HepG2 (cell line): ENCODE results near the gene VARS2. TPM values are rescaled to one million over a fixed set of nuclear protein-coding genes. Genes with fewer than 3 reads are reported as not detected.

ENCODE experiments used
- BATF2 ChIP-seq: sonication (generic); formaldehyde crosslinking; IDR thresholded peaks from 2 replicates; pipeline ENCODE4 v1.8.0; 2022; ENCODE audit warnings: mild to moderate bottlenecking, missing genetic modification reagents, moderate library complexity
- BCL6 ChIP-seq: IDR thresholded peaks from 2 replicates; pipeline ENCODE4 v1.6.1; 2016; ENCODE audit warnings: missing genetic modification reagents, missing compliant biosample characterization
- CHD4 ChIP-seq: fragments of 200-600 bp; sonication (generic); IDR thresholded peaks from 2 replicates; pipeline ENCODE4 v1.7.0; 2017; ENCODE audit warnings: mild to moderate bottlenecking, low read length, borderline replicate concordance
- GABPB1 ChIP-seq: IDR thresholded peaks from 2 replicates; pipeline ENCODE4 v1.6.1; 2016; ENCODE audit warnings: mild to moderate bottlenecking, missing genetic modification reagents, moderate library complexity, missing compliant biosample characterization
- HCFC1 ChIP-seq: fragments of 150-350 bp; IDR thresholded peaks from 2 replicates; pipeline ENCODE4 v1.6.1; 2014; ENCODE audit warnings: low read depth, low read length
- HOXA7 ChIP-seq: sonication (generic); formaldehyde crosslinking; IDR thresholded peaks from 2 replicates; pipeline ENCODE4 v1.8.1; 2022; ENCODE audit warnings: mild to moderate bottlenecking, missing genetic modification reagents, moderate library complexity
- KLF6 ChIP-seq: IDR thresholded peaks from 2 replicates; pipeline ENCODE4 v1.8.0; 2016; ENCODE audit warnings: missing biosample characterization, missing genetic modification reagents
- NFIB ChIP-seq: sonication (generic); formaldehyde crosslinking; IDR thresholded peaks from 2 replicates; pipeline ENCODE4 v1.9.0; 2021; ENCODE audit warnings: missing genetic modification reagents, mild to moderate bottlenecking, borderline replicate concordance
- SMARCC2 ChIP-seq: fragments of 450-650 bp; IDR thresholded peaks from 2 replicates; pipeline ENCODE4 v1.6.1; 2017; ENCODE audit warnings: antibody characterized with exemption, mild to moderate bottlenecking
- SPEN ChIP-seq: sonication (generic); formaldehyde crosslinking; IDR thresholded peaks from 2 replicates; pipeline ENCODE4 v1.5.1; 2020; ENCODE audit warnings: low read depth, mild to moderate bottlenecking, missing genetic modification reagents
- ZFP91 ChIP-seq: sonication (generic); formaldehyde crosslinking; IDR thresholded peaks from 2 replicates; pipeline ENCODE4 v1.9.0; 2022; ENCODE audit warnings: missing genetic modification reagents, mild to moderate bottlenecking, borderline replicate concordance
- ZNF225 ChIP-seq: sonication (generic); formaldehyde crosslinking; IDR thresholded peaks from 2 replicates; pipeline ENCODE4 v1.4.0; 2020; ENCODE audit warnings: mild to moderate bottlenecking, missing genetic modification reagents
- ZNF296 ChIP-seq: sonication (generic); formaldehyde crosslinking; conservative IDR thresholded peaks from 2 replicates; pipeline ENCODE4 v1.5.0; 2020; ENCODE audit warnings: mild to moderate bottlenecking, missing genetic modification reagents
- ZNF460 ChIP-seq: sonication (generic); formaldehyde crosslinking; IDR thresholded peaks from 2 replicates; pipeline ENCODE4 v1.5.1; 2020; ENCODE audit warnings: missing genetic modification reagents, mild to moderate bottlenecking, borderline replicate concordance
- ZNF691 ChIP-seq: sonication (generic); formaldehyde crosslinking; IDR thresholded peaks from 2 replicates; pipeline ENCODE4 v1.4.0; 2020; ENCODE audit warnings: missing genetic modification reagents, low read depth, mild to moderate bottlenecking, borderline replicate concordance
- polyA plus RNA-seq, 8 experiments: library from polyadenylated mRNA; depleted of rRNA in 3 of 8; stranded (reverse) in 7 of 8; unstranded in 1 of 8; fragments of >200 nt; fragmentation: Illumina TruSeq in 4 of 8; extraction: Trizol in 4 of 8; gene quantifications; 2 replicates each; pipeline versions ENCODE4 v1.2.1 to v1.2.3, GENCODE V29; 2011 to 2016; ENCODE audit warnings: low read depth in 4 of 8, missing spikeins in 1 of 8, mixed read lengths in 1 of 8; ENCODE audit not compliant: insufficient read depth in 1 of 8
- total RNA-seq, 5 experiments: library from RNA; depleted of rRNA; stranded (reverse); fragments of >200 nt; fragmentation: Illumina TruSeq; extraction: Trizol; gene quantifications; 2 replicates each; pipeline ENCODE4 v1.2.3, GENCODE V29; 2016; ENCODE audit warnings: low read depth in 1 of 5
- TF ChIP-seq, protein P1 (sequence below): sonication (generic); formaldehyde crosslinking; IDR thresholded peaks from 2 replicates; pipeline ENCODE4 v1.5.1; 2020; ENCODE audit warnings: mild to moderate bottlenecking, missing genetic modification reagents
- TF ChIP-seq, protein P2 (sequence below): IDR thresholded peaks from 2 replicates; pipeline ENCODE4 v1.4.0; 2020; ENCODE audit warnings: mild to moderate bottlenecking, missing genetic modification reagents

The VARS2 gene
- total and polyA plus RNA-seq, 2 of the 13 experiments (the other 11 are each of a cell fraction or from before 2014, with no cell fraction given): 61.8 to 71.8 TPM

GRCh38 chr6:30907758-30908591 lies 6.1 kb upstream of the VARS2 start, which contains the start of gene GTF2H4 (continued):
- TF ChIP-seq ZNF296 (CRISPR knock-in tag) (no peak), ZFP91 (CRISPR knock-in tag) (peak; percentile 92; the same call in 1 of the 2 replicates), CHD4 (peak; percentile 97), ZNF460 (CRISPR knock-in tag) (peak; percentile 73; the same call in 1 of the 2 replicates), KLF6 (CRISPR knock-in tag) (peak; percentile 82), HCFC1 (peak; percentile 97), SMARCC2 (no peak), ZNF691 (peak; percentile 90; the same call in 1 of the 2 replicates), HOXA7 (CRISPR knock-in tag) (no peak), BATF2 (CRISPR knock-in tag) (no peak), ZNF225 (CRISPR knock-in tag) (peak; percentile 74; the same call in 1 of the 2 replicates), GABPB1 (CRISPR knock-in tag) (peak; percentile 97), NFIB (peak; percentile 28; the same call in 1 of the 2 replicates), BCL6 (CRISPR knock-in tag) (peak; percentile 79), SPEN (CRISPR knock-in tag) (peak; percentile 99)
- TF ChIP-seq, protein P1, sequence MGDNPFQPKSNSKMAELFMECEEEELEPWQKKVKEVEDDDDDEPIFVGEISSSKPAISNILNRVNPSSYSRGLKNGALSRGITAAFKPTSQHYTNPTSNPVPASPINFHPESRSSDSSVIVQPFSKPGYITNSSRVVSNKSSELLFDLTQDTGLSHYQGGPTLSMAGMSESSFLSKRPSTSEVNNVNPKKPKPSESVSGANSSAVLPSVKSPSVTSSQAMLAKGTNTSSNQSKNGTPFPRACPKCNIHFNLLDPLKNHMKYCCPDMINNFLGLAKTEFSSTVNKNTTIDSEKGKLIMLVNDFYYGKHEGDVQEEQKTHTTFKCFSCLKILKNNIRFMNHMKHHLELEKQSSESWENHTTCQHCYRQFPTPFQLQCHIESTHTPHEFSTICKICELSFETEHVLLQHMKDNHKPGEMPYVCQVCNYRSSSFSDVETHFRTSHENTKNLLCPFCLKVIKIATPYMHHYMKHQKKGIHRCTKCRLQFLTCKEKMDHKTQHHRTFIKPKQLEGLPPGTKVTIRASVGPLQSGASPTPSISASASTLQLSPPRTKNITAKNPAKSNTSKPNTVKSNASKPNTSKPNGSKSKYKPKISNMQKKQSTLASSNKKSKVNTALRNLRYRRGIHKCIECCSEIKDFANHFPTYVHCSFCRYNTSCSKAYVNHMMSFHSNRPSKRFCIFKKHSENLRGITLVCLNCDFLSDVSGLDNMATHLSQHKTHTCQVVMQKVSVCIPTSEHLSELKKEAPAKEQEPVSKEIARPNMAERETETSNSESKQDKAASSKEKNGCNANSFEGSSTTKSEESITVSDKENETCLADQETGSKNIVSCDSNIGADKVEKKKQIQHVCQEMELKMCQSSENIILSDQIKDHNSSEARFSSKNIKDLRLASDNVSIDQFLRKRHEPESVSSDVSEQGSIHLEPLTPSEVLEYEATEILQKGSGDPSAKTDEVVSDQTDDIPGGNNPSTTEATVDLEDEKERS (CRISPR knock-in tag): peak; percentile 97
- TF ChIP-seq, protein P2, sequence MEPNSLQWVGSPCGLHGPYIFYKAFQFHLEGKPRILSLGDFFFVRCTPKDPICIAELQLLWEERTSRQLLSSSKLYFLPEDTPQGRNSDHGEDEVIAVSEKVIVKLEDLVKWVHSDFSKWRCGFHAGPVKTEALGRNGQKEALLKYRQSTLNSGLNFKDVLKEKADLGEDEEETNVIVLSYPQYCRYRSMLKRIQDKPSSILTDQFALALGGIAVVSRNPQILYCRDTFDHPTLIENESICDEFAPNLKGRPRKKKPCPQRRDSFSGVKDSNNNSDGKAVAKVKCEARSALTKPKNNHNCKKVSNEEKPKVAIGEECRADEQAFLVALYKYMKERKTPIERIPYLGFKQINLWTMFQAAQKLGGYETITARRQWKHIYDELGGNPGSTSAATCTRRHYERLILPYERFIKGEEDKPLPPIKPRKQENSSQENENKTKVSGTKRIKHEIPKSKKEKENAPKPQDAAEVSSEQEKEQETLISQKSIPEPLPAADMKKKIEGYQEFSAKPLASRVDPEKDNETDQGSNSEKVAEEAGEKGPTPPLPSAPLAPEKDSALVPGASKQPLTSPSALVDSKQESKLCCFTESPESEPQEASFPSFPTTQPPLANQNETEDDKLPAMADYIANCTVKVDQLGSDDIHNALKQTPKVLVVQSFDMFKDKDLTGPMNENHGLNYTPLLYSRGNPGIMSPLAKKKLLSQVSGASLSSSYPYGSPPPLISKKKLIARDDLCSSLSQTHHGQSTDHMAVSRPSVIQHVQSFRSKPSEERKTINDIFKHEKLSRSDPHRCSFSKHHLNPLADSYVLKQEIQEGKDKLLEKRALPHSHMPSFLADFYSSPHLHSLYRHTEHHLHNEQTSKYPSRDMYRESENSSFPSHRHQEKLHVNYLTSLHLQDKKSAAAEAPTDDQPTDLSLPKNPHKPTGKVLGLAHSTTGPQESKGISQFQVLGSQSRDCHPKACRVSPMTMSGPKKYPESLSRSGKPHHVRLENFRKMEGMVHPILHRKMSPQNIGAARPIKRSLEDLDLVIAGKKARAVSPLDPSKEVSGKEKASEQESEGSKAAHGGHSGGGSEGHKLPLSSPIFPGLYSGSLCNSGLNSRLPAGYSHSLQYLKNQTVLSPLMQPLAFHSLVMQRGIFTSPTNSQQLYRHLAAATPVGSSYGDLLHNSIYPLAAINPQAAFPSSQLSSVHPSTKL (CRISPR knock-in tag): peak; percentile 60
